Femur (tissue), 1 donor: ENCODE data around the gene ADAM30.

Experiments
- DNase-seq: peaks from one replicate; pipeline ENCODE4 v3.0.0-alpha.2; 2017

Gene ADAM30

GRCh38 chr1:119906927-119907652 lies 10.8 kb upstream of the ADAM30 start:
- DNase-seq = no peak

GRCh38 chr1:119903443-119903835 lies 7.1 kb upstream of the ADAM30 start:
- no peak for DNase-seq

GRCh38 chr1:119902775-119903442 lies 6.6 kb upstream of the ADAM30 start:
- no peak for DNase-seq

- no peak for DNase-seq
Observed at GRCh38 chr1:119898981-119899720, 2.8 kb upstream of the ADAM30 start.

- no peak for DNase-seq
Observed at GRCh38 chr1:119898530-119898929, 2.2 kb upstream of the ADAM30 start.

- DNase-seq = no peak
Observed at GRCh38 chr1:119895102-119895501, 1.2 kb downstream of the ADAM30 start.

- no peak for DNase-seq
Observed at GRCh38 chr1:119893827-119894700, 2.3 kb downstream of the ADAM30 start.

GRCh38 chr1:119893238-119893791 lies 3.0 kb downstream of the ADAM30 start:
- DNase-seq = no peak

GRCh38 chr1:119891386-119891785 lies 4.9 kb downstream of the ADAM30 start:
- no peak for DNase-seq

GRCh38 chr1:119888476-119888875 lies 7.8 kb downstream of the ADAM30 start:
- no peak for DNase-seq

GRCh38 chr1:119887427-119887826 lies 8.9 kb downstream of the ADAM30 start:
- DNase-seq = no peak

GRCh38 chr1:119885903-119886783 lies 10.2 kb downstream of the ADAM30 start:
- no peak for DNase-seq

- DNase-seq = no peak
Observed at GRCh38 chr1:119884711-119885110, 11.6 kb downstream of the ADAM30 start.

- DNase-seq = no peak
Observed at GRCh38 chr1:119883826-119884225, 12.5 kb downstream of the ADAM30 start.

- DNase-seq = no peak
Observed at GRCh38 chr1:119882132-119883049, 13.9 kb downstream of the ADAM30 start.

GRCh38 chr1:119879510-119880434 lies 16.5 kb downstream of the ADAM30 start:
- no peak for DNase-seq

GRCh38 chr1:119878171-119878570 lies 18.1 kb downstream of the ADAM30 start:
- DNase-seq = no peak

- DNase-seq = no peak
Observed at GRCh38 chr1:119874186-119874585, 22.1 kb downstream of the ADAM30 start.
